B cell (primary cell): ENCODE results near the gene ERP29. TPM values are rescaled to one million over a fixed set of nuclear protein-coding genes. Genes with fewer than 3 reads are reported as not detected.
"Not testable (repeated sequence)": the region's sequence is repeated elsewhere in the genome, so short reads cannot be mapped to it uniquely, and the experiment has no call there.

Experiments
- ATAC-seq: fragments of 200-7000 bp; cut with Tn5 transposase; one replicate; pipeline ENCODE4 v1.10.0; 2021; ENCODE audit warnings: low read depth, mild to moderate bottlenecking, moderate number of reproducible peaks, moderate library complexity
- CTCF ChIA-PET: fragments of 350-600 bp; sonication (Branson Sonifier 250); formaldehyde crosslinking; loops from one replicate; lab custom pipeline; 2021; ENCODE audit warnings: antibody characterized with exemption, inconsistent platforms; lab: Charles Lee
- POLR2A ChIA-PET: fragments of 350-600 bp; sonication (Branson Sonifier 250); formaldehyde crosslinking; loops from one replicate; lab custom pipeline; 2021; ENCODE audit warnings: antibody characterized with exemption; lab: Charles Lee
- DNase-seq: peaks from one replicate; pipeline ENCODE4 v3.0.0; 2013
- H2AFZ ChIP-seq: 2 replicates; pipeline ENCODE4 v1.6.1; 2012; ENCODE audit warnings: mild to moderate bottlenecking, low read depth, low read length; ENCODE audit not compliant: insufficient read depth, poor library complexity, severe bottlenecking
- H3K27ac ChIP-seq, 2 donors: 1 replicate in 1 of 2; 2 replicates in 1 of 2; pipeline ENCODE4 v1.5.1; 2012 to 2013; ENCODE audit warnings: low read length in 2 of 2, mild to moderate bottlenecking in 2 of 2, moderate library complexity in 1 of 2
- H3K27me3 ChIP-seq, 4 experiments: fragments of 200-600 bp in 1 of 4; sonication (generic) in 1 of 4; replicated peaks in 1 of 4; 1 replicate in 2 of 4; 2 replicates in 2 of 4; pipeline versions ENCODE4 v1.6.1 to v1.7.0; 2013 to 2016; ENCODE audit warnings: low read length in 3 of 4, mild to moderate bottlenecking in 2 of 4, mixed read lengths in 1 of 4, moderate library complexity in 1 of 4; ENCODE audit not compliant: insufficient read depth in 4 of 4, control insufficient read depth in 3 of 4; ENCODE audit errors: control extremely low read depth in 1 of 4
- H3K36me3 ChIP-seq, 2 experiments: replicated peaks in 1 of 2; 1 replicate in 1 of 2; 2 replicates in 1 of 2; pipeline versions ENCODE4 v1.6.1 to v1.7.1; 2013; ENCODE audit warnings: low read length in 1 of 2; ENCODE audit not compliant: insufficient read depth in 2 of 2, control insufficient read depth in 1 of 2; ENCODE audit errors: control extremely low read depth in 1 of 2, extremely low read depth in 1 of 2
- H3K4me1 ChIP-seq, 2 donors: fragments of 200-600 bp in 1 of 2; sonication (generic) in 1 of 2; 1 replicate in 1 of 2; 2 replicates in 1 of 2; pipeline versions ENCODE4 v1.5.1 to v1.6.1; 2013 to 2017; ENCODE audit warnings: low read length in 2 of 2; ENCODE audit not compliant: control insufficient read depth in 2 of 2, insufficient read depth in 2 of 2
- H3K4me2 ChIP-seq: replicated peaks from 2 replicates; pipeline ENCODE3; 2012; ENCODE audit warnings: mild to moderate bottlenecking, low read depth, low read length; ENCODE audit not compliant: poor library complexity, severe bottlenecking
- H3K4me3 ChIP-seq, 5 experiments: fragments of 200-600 bp in 1 of 5; sonication (generic) in 1 of 5; 1 replicate in 3 of 5; 2 replicates in 2 of 5; pipeline versions ENCODE4 v1.5.1 to v1.7.0; 2011 to 2016; ENCODE audit warnings: low read length in 4 of 5, mild to moderate bottlenecking in 4 of 5, low read depth in 2 of 5, control low read depth in 1 of 5, moderate library complexity in 1 of 5; ENCODE audit not compliant: insufficient read depth in 1 of 5; ENCODE audit errors: control extremely low read depth in 1 of 5, extremely low read depth in 1 of 5
- H3K79me2 ChIP-seq: fragments of 200-600 bp; sonication (generic); one replicate; pipeline ENCODE4 v1.6.0; 2016; ENCODE audit warnings: low read length; ENCODE audit not compliant: control insufficient read depth, insufficient read depth
- H3K9ac ChIP-seq: fragments of 200-600 bp; sonication (generic); 2 replicates; pipeline ENCODE4 v1.6.1; 2017; ENCODE audit warnings: mild to moderate bottlenecking, low read length, moderate library complexity
- H3K9me3 ChIP-seq, 3 donors: one replicate each; pipeline versions ENCODE4 v1.6.1 to v1.7.1; 2013; ENCODE audit warnings: low read length in 2 of 3; ENCODE audit not compliant: control insufficient read depth in 2 of 3, insufficient read depth in 1 of 3; ENCODE audit errors: control extremely low read depth in 1 of 3
- H4K20me1 ChIP-seq: 2 replicates; pipeline ENCODE4 v1.6.0; 2012; ENCODE audit warnings: mild to moderate bottlenecking, low read length; ENCODE audit not compliant: insufficient read depth, control insufficient read depth, poor library complexity, severe bottlenecking
- H3K27ac Mint-ChIP-seq: one replicate; pipeline ENCODE4 v1.8.0; 2021; ENCODE audit warnings: mixed read lengths
- H3K27me3 Mint-ChIP-seq: one replicate; pipeline ENCODE4 v1.8.0; 2021; ENCODE audit warnings: mixed read lengths
- H3K4me1 Mint-ChIP-seq: one replicate; pipeline ENCODE4 v1.8.0; 2021; ENCODE audit warnings: mixed read lengths
- H3K4me3 Mint-ChIP-seq: one replicate; pipeline ENCODE4 v1.8.0; 2021; ENCODE audit warnings: mixed read lengths
- H3K9me3 Mint-ChIP-seq: one replicate; pipeline ENCODE4 v1.8.0; 2022; ENCODE audit warnings: mixed read lengths; ENCODE audit not compliant: insufficient read depth
- CTCF ChIP-seq: fragments of 200-600 bp; IDR thresholded peaks from one replicate; pipeline ENCODE4 v1.8.0; 2022; ENCODE audit warnings: antibody characterized with exemption, mild to moderate bottlenecking
- EZH2 ChIP-seq: IDR thresholded peaks from 2 replicates; pipeline ENCODE4 v1.6.1; 2012; ENCODE audit warnings: borderline replicate concordance, low read depth, mild to moderate bottlenecking, moderate library complexity, low read length; ENCODE audit not compliant: insufficient read depth, poor library complexity, severe bottlenecking
- WGBS: methylation state at CpG from one replicate; pipeline ENCODE4 v1.1.5; 2013; ENCODE audit warnings: missing lambda C conversion rate; ENCODE audit not compliant: insufficient coverage; 5-methylcytosine and 5-hydroxymethylcytosine counted together
- intact Hi-C: fragments of 100-400 bp; cut with micrococcal nuclease; formaldehyde crosslinking; loops from one replicate; pipeline ENCODE4 v1.10.0; 2022
- polyA plus RNA-seq: library from polyadenylated mRNA; depleted of rRNA; stranded (reverse); fragments of >200 nt; gene quantifications from 2 replicates; pipeline ENCODE4 v1.2.3, GENCODE V29; 2012
- total RNA-seq, 2 donors: library from RNA; stranded (reverse); fragments of 120-200 nt in 1 of 2; gene quantifications; 1 replicate in 1 of 2; 2 replicates in 1 of 2; pipeline versions ENCODE4 v1.2.3 to v1.2.4, GENCODE V29; 2013 to 2022

The ERP29 gene
- total and polyA plus RNA-seq, 2 donors (not counting 1 experiment from before 2014, with no cell fraction given), result 130 to 149 TPM

GRCh38 chr12:111993292-111994150 lies 19.7 kb upstream of the ERP29 start:
- intact Hi-C loops, result loop anchor here (1.0 to 5.0 kb wide), 4 partner anchors 9 to 46 kb away; no protein-coding TSS in a partner anchor
- peaks cover 25% of the 10 kb centered on the region for H4K20me1 ChIP-seq
- ATAC-seq, result peak; percentile 10
- peaks cover 0 to 17% (median 12%) of the 10 kb centered on the region in 4 experiments for H3K27me3 ChIP-seq
- DNase-seq, result peak; percentile 16
- H2AFZ ChIP-seq, result no peak overlapping the region
- peaks cover 42 to 45% of the 10 kb centered on the region in 2 donors for H3K4me1 ChIP-seq
- peaks cover 42% of the 10 kb centered on the region for H3K4me1 Mint-ChIP-seq
- WGBS, result 45% methylated on average over 1 of the region's 2 CpGs
- ChIA-PET CTCF (interaction anchor here (0.9 to 1.1 kb wide), 2 partner anchors 21 to 137 kb away, joined by 3 read pairs; no protein-coding TSS in a partner anchor), POLR2A (interaction anchor here (0.5 to 1.3 kb wide), 2 partner anchors 10 to 19 kb away, joined by 4 to 6 read pairs; partner anchors contain the start of genes ERP29 and TMEM116)
- H3K4me2 ChIP-seq, result peak overlapping the region; percentile 74
- peaks cover 26% of the 10 kb centered on the region for H3K27me3 Mint-ChIP-seq
- no peak overlapping the region for H3K27ac Mint-ChIP-seq
- H3K4me3 Mint-ChIP-seq, result peak overlapping the region; percentile 91
- H3K9me3 Mint-ChIP-seq, result no peaks in the 10 kb centered on the region
- no peak overlapping the region for H3K27ac ChIP-seq
- TF ChIP-seq CTCF, result no peak
- no peak for TF ChIP-seq EZH2
- no peaks in the 10 kb centered on the region for H3K36me3 ChIP-seq
- peak overlapping the region; percentile 19 for H3K9ac ChIP-seq
- H3K4me3 ChIP-seq, result peak overlapping the region in 2 of 5 experiments; percentile 7 to 60
- H3K79me2 ChIP-seq, result peaks cover 6% of the 10 kb centered on the region
- no peaks in the 10 kb centered on the region for H3K9me3 ChIP-seq

- not testable (repeated sequence) for H3K9me3 Mint-ChIP-seq, H3K27ac Mint-ChIP-seq, H3K27ac ChIP-seq, H3K79me2 ChIP-seq, H3K9me3 ChIP-seq, H2AFZ ChIP-seq, H3K36me3 ChIP-seq
- Mint-ChIP-seq H3K4me3 (peak overlapping the region; percentile 91), H3K4me1 (peaks cover 42% of the 10 kb centered on the region), H3K27me3 (peaks cover 28% of the 10 kb centered on the region)
- DNase-seq (peak; percentile 80), ATAC-seq (peak; percentile 43)
- ChIA-PET CTCF (interaction anchor here (0.5 to 0.9 kb wide), 2 partner anchors 136 to 533 kb away, joined by 3 read pairs; no protein-coding TSS in a partner anchor), POLR2A (interaction anchor here (0.7 to 1.3 kb wide), 2 partner anchors 18 to 20 kb away, joined by 4 to 6 read pairs; partner anchors contain the start of genes ERP29 and TMEM116)
- WGBS, result 45% methylated on average over 9 of the region's 17 CpGs
- peak overlapping the region in 4 of 5 experiments; percentile 16 to 60 (median 36) for H3K4me3 ChIP-seq
- peaks cover 0 to 17% (median 13%) of the 10 kb centered on the region in 4 experiments for H3K27me3 ChIP-seq
- H4K20me1 ChIP-seq, result peaks cover 25% of the 10 kb centered on the region
- intact Hi-C loops, result loop anchor here (1.0 to 5.0 kb wide), 4 partner anchors 8 to 47 kb away; no protein-coding TSS in a partner anchor
- peak overlapping the region; percentile 74 for H3K4me2 ChIP-seq
- peaks cover 42 to 45% of the 10 kb centered on the region in 2 donors for H3K4me1 ChIP-seq
- peak overlapping the region; percentile 19 for H3K9ac ChIP-seq
These were observed 18.8 kb upstream of the ERP29 start for GRCh38 chr12:111994211-111995111.
